Medulla oblongata (tissue), 1 donor: ENCODE data around the gene WASHC2A.
"Not testable (repeated sequence)": the region's sequence is repeated elsewhere in the genome, so short reads cannot be mapped to it uniquely, and the experiment has no call there.

Experiments used
- DNase-seq: peaks from one replicate; pipeline ENCODE4 v3.0.0-alpha.2; 2015; ENCODE audit errors: extremely low spot score

The WASHC2A gene

DNA sequence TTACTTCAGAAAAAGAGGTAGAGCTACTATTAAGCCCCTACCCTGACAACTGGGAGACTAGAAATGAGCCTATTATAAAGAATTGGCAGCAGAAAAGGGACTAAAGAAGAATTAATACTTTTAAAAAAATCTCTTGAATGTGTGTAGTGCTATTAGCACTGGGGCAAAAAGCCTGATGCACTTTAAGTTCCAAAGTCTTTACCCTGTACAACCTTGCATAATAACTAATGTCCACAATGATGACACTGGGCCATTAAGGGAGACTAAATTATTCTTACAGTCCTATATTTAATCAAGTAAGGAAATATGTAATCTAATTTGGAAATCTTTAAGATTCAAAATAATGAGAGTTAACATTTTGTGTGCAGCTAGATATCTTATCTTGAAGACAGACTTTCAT is 90.1 kb downstream of the WASHC2A start:
- not testable (repeated sequence) for DNase-seq

DNA sequence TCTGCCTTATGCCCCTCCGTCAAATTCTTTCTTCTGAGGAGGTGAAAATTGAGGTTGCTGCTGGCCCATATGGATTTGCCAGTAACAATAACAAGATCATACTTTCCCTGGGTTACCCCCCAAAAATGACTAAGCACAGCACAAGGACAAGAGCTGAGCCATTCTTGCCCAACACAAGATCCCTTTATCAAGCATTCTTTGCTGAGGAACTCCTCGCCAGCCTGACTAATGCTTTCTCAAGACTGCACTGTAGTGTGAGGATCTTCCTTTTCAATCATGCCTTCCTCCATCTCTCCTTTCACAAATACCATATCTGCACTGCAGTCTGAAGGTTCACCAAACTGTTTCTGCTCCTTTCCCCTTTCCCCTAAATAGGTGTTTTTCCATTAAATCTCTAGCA is 92.1 kb downstream of the WASHC2A start:
- not testable (repeated sequence) for DNase-seq

DNA sequence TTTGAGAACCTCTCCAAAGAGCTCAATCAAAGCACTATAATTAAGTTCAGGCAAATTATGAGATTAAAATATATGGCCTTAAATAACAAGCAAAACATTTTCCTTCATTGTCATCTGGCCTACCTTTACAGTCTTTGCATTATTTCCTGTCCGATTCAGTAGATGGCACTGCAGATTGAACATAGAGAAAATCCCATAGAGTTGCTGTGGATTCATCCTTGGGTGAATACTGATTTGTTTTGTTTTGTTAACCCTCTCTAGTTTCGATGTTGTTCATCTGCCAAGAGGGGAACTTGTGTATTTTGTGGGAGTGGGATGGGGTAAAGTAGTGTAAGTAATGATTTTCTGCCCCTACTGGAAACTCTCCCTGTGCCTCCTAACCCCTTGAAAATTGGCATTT is 97.3 kb downstream of the WASHC2A start:
- DNase-seq, result not testable (repeated sequence)

DNA sequence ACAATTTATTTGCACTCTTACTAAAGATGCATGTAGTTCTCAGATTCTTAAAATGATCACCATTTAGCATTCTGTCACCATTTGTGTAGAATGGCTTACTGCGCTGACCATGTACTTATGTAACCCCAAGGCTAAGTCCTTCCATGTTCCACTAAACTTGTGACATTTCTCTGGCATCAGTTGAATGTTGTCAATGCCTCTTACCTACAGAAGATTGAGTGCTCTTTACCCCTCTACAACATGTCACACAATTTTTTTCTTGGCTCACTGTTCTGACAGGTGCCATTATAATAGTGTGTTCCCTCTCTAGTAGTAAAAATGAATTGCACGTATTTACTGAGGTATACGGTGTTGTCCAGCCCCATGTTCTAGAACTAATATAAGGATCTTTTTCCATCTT is 100.1 kb downstream of the WASHC2A start:
- DNase-seq, result not testable (repeated sequence)

DNA sequence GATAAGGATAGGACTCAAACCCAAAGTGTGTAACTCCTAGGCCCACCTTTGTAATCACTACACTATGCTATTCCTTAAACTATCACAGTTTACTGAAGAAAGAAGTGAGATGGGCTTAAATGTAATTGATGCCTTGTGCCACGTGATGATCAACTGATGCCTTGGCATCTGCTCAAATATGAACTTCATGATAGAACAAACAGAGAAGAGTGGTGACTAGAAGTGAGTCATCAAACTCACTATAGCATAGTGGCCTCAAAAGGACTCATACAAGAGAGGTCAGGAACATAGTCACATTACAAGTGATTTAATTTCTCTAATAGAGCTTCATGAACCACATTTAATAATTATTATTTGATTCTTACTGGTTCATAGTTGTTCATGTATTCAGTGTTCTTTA is 101.8 kb downstream of the WASHC2A start:
- DNase-seq, result not testable (repeated sequence)

DNA sequence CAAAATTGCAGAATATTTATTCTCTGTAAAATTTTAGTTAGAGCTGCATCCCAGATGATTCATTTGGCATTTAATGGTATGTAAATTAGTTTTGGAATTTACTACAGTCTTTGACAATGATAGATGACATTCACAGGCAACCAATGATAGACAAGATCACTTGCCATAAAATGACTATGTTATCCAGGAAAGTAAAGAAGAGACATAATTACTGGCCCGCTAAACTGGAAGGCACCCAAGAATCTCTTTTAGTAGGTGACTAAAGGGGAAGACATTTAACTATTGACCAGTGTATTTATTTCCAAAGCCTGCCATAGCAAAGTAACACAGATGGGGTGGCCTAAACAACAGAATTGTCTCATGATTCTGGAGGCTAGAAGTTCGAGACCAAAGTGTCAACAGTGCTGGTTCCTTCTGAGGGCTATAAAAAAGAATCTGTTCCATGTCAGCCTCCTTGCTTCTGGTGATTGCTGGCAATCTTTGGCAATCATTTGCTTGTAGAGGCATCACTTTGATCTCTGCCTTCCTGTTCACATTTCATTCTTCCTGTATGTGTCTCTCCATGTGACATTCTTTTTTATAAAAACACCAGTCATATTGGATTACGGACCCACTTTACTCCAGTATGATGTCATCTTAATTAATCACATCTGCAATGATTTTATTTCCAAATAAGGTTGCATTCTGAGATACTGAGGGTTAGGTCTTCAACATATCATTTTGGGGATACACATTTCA is 107.2 kb downstream of the WASHC2A start:
- not testable (repeated sequence) for DNase-seq
